ENCODE measurements around the gene B4GALT2. TPM values are rescaled to one million over a fixed set of nuclear protein-coding genes. Genes with fewer than 3 reads are reported as not detected.
A peak's percentile ranks its signal among the peaks of the same experiment; 100 is the strongest.

B4GALT2 gene
- total RNA-seq, 4 donors from 2014 or later, result 45.3 to 94.5 (median 77.5) TPM

DNA sequence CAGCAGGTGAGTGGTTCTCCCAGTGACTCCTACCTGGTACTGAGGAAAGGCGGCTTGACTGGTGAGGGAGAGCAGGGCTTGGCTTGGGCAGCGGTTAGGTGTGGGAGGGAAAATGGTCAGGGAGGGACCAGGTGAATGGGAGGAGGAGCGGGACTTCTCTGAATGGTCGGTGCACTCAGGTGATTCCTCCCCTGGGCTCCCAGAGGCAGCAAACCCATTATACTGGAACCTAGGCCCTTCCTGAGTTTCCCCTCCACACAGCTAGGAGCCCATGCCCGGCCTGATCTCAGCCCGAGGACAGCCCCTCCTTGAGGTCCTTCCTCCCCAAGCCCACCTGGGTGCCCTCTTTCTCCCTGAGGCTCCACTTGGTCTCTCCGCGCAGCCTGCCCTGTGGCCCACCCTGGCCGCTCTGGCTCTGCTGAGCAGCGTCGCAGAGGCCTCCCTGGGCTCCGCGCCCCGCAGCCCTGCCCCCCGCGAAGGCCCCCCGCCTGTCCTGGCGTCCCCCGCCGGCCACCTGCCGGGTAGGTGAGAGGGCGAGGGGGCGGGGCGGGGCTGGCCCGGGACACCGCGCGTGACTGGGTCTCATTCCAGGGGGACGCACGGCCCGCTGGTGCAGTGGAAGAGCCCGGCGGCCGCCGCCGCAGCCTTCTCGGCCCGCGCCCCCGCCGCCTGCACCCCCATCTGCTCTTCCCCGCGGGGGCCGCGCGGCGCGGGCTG, 43.1 kb upstream of the B4GALT2 start:
- Histone ChIP-seq H3K27me3 (peaks cover 0 to 18% (median 0%) of the 10 kb centered on the region in 4 donors), H3K4me1 (peaks cover 20 to 44% (median 42%) of the 10 kb centered on the region in 4 donors), H3K27ac (replicated peaks in 1 of 4) (peak overlapping the region in 3 of 4 donors; percentile 35 to 48 (median 48)), H3K4me3 (peak overlapping the region; percentile 58 to 68 (median 59)), H3K36me3 (peaks cover 0 to 2% (median 0%) of the 10 kb centered on the region in 4 donors), H3K9me3 (no peaks in the 10 kb centered on the region)
- WGBS, result 27% methylated on average over 6 of the region's 48 CpGs
- no peak for DNase-seq (ENCODE audit: extremely low spot score)
- intact Hi-C loops (cut with DNase I), result loop anchor here (1.0 to 10.0 kb wide), 2 partner anchors 172 to 401 kb away; partner anchors contain the start of gene PTPRF
- TF ChIP-seq POLR2A (IDR thresholded peaks at IDR 0.05; ENCODE audit: low read depth) (no peak), EP300 (IDR thresholded peaks at IDR 0.05) (no peak), POLR2AphosphoS5 (IDR thresholded peaks at IDR 0.05) (no peak)
- TF ChIP-seq, protein P1, sequence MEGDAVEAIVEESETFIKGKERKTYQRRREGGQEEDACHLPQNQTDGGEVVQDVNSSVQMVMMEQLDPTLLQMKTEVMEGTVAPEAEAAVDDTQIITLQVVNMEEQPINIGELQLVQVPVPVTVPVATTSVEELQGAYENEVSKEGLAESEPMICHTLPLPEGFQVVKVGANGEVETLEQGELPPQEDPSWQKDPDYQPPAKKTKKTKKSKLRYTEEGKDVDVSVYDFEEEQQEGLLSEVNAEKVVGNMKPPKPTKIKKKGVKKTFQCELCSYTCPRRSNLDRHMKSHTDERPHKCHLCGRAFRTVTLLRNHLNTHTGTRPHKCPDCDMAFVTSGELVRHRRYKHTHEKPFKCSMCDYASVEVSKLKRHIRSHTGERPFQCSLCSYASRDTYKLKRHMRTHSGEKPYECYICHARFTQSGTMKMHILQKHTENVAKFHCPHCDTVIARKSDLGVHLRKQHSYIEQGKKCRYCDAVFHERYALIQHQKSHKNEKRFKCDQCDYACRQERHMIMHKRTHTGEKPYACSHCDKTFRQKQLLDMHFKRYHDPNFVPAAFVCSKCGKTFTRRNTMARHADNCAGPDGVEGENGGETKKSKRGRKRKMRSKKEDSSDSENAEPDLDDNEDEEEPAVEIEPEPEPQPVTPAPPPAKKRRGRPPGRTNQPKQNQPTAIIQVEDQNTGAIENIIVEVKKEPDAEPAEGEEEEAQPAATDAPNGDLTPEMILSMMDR (IDR thresholded peaks at IDR 0.05), result no peak

DNA sequence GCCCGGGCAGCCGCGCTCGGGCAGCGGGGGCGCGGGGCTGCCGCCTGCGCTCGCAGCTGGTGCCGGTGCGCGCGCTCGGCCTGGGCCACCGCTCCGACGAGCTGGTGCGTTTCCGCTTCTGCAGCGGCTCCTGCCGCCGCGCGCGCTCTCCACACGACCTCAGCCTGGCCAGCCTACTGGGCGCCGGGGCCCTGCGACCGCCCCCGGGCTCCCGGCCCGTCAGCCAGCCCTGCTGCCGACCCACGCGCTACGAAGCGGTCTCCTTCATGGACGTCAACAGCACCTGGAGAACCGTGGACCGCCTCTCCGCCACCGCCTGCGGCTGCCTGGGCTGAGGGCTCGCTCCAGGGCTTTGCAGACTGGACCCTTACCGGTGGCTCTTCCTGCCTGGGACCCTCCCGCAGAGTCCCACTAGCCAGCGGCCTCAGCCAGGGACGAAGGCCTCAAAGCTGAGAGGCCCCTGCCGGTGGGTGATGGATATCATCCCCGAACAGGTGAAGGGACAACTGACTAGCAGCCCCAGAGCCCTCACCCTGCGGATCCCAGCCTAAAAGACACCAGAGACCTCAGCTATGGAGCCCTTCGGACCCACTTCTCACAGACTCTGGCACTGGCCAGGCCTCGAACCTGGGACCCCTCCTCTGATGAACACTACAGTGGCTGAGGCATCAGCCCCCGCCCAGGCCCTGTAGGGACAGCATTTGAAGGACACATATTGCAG, 42.4 kb upstream of the B4GALT2 start:
- Histone ChIP-seq H3K27me3 (peaks cover 0 to 18% (median 0%) of the 10 kb centered on the region in 4 donors), H3K4me1 (peaks cover 20 to 44% (median 42%) of the 10 kb centered on the region in 4 donors), H3K36me3 (no peaks in the 10 kb centered on the region), H3K4me3 (peak overlapping the region; percentile 58 to 68 (median 59)), H3K9me3 (no peaks in the 10 kb centered on the region), H3K27ac (replicated peaks in 1 of 4) (peak overlapping the region; percentile 47 to 67 (median 54))
- DNase-seq (ENCODE audit: extremely low spot score), result no peak
- 1% methylated on average over 30 of the region's 56 CpGs for WGBS
- no peak for TF ChIP-seq POLR2AphosphoS5 (IDR thresholded peaks at IDR 0.05)
- TF ChIP-seq POLR2A (IDR thresholded peaks at IDR 0.05; ENCODE audit: low read depth), result no peak
- TF ChIP-seq EP300 (IDR thresholded peaks at IDR 0.05), result no peak
- intact Hi-C loops (cut with DNase I), result loop anchor here (10.0 kb wide), 1 partner anchor 402 kb away; the partner anchor contains the start of gene PTPRF

DNA sequence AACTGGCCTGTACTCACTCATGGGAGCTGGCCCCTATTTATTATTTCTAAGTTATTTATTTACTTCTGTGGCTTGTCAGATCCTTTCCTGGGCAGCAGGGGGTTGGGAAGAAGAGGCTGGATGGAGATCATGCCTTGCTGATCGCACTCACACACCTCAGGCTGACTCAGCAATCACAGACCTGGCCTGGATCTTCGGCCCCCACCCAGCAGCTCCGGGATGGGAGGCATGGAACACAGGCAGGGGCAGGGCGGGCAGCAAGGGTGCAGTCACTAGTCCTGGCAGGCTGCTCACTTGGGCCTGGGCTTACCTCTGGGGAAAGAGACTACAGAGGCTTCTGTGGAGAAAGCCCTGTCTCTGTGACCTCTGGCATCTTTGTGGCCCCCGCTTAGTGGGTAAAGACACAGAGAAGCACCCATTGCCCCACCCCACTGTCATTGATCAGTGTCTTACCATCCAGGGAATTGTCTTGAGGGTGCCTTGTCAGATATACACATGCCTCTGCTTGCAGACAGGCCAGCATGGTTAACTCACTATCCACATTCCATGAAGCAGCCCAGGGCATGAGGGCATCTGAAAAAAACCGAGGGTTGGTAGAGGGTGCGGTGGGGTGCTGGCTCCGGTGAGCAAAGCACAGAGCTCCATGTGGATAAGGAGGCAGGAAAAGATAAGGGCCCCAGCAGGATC, 41.7 kb upstream of the B4GALT2 start:
- peaks cover 20 to 44% (median 42%) of the 10 kb centered on the region in 4 donors for H3K4me1 ChIP-seq
- intact Hi-C loops (cut with DNase I), result loop anchor here (10.0 kb wide), 1 partner anchor 403 kb away; the partner anchor contains the start of gene PTPRF
- no peak overlapping the region for H3K4me3 ChIP-seq
- TF ChIP-seq, protein P1 (IDR thresholded peaks at IDR 0.05), result no peak
- no peak for TF ChIP-seq POLR2A (IDR thresholded peaks at IDR 0.05; ENCODE audit: low read depth)
- no peak for TF ChIP-seq EP300 (IDR thresholded peaks at IDR 0.05)
- no peak for TF ChIP-seq POLR2AphosphoS5 (IDR thresholded peaks at IDR 0.05)
- 91% methylated on average over 8 of the region's 8 CpGs for WGBS
- H3K9me3 ChIP-seq, result no peaks in the 10 kb centered on the region
- DNase-seq (ENCODE audit: extremely low spot score), result no peak
- no peaks in the 10 kb centered on the region for H3K36me3 ChIP-seq
- no peak overlapping the region for H3K27ac ChIP-seq (replicated peaks in 1 of 4)
- peaks cover 0 to 18% (median 0%) of the 10 kb centered on the region in 4 donors for H3K27me3 ChIP-seq

DNA sequence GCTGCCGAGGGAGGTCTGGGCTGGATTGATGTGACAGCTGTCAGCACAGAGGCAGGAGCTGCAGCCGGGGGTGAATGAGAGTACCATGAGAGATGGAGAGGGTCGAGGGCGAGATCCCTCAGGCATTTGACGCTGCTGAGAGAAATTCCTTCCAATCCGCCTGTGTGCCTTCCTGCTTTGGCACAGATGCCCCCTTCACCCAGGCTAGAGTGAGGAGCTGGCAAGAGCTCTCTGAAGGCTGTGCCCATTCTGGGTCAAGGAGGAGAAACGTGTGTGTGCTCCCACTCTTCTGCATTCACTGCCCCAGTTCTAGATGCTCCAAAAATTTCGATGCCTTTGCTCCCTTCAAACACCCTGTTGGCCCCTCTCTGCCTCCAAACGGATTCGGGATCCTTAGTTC, 40.6 kb upstream of the B4GALT2 start:
- Histone ChIP-seq H3K36me3 (peaks cover 0 to 7% (median 0%) of the 10 kb centered on the region in 4 donors), H3K4me3 (no peak overlapping the region), H3K27me3 (peaks cover 0 to 16% (median 0%) of the 10 kb centered on the region in 4 donors), H3K4me1 (peaks cover 20 to 36% (median 34%) of the 10 kb centered on the region in 4 donors), H3K27ac (replicated peaks in 1 of 4) (no peak overlapping the region), H3K9me3 (no peaks in the 10 kb centered on the region)
- intact Hi-C loops (cut with DNase I), result loop anchor here (10.0 kb wide), 1 partner anchor 404 kb away; the partner anchor contains the start of gene PTPRF
- DNase-seq (ENCODE audit: extremely low spot score), result no peak
- no peak for TF ChIP-seq POLR2AphosphoS5 (IDR thresholded peaks at IDR 0.05)
- TF ChIP-seq EP300 (IDR thresholded peaks at IDR 0.05), result no peak
- 89% methylated on average over 10 of the region's 10 CpGs for WGBS

DNA sequence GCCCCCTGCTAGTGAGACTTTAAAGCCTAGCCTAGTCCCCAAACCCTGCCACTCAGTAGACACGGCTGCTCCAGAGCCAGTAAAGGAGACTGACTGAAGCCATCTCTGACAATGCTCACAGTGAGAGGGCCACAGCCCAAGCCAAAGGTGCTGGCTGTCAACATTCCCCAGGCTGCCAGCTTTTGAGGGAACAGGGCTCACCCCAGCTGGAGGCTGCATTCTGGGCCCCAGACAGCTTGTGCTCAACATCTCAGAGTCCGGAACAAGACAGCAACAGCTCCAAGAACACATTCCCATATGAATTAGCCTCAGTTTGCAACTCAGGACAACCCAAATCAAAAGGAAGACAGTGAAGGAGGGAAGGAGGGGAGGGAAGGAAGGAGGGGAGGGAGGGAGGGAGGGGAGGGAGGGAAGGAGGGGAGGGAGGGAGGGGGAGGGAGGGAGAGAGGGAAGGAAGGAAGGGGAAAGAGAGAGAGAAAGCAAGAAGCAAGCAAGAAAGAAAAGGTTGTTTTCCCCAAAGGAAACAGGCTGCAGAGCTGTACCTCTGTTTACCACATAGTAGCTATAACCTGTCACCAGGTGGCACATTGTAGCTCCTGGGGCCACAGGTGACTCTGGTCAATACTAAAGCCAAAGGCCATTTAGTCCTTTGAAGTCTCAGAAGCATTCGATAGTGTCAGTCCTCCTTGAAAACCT, 40.0 kb upstream of the B4GALT2 start:
- 79% methylated on average over 2 of the region's 3 CpGs for WGBS
- no peak overlapping the region for H3K4me3 ChIP-seq
- intact Hi-C loops (cut with DNase I), result loop anchor here (10.0 kb wide), 1 partner anchor 404 kb away; the partner anchor contains the start of gene PTPRF
- TF ChIP-seq POLR2A (IDR thresholded peaks at IDR 0.05; ENCODE audit: low read depth), result no peak
- no peak for TF ChIP-seq POLR2AphosphoS5 (IDR thresholded peaks at IDR 0.05)
- TF ChIP-seq EP300 (IDR thresholded peaks at IDR 0.05), result no peak
- TF ChIP-seq, protein P1 (IDR thresholded peaks at IDR 0.05), result no peak
- peaks cover 0 to 7% (median 0%) of the 10 kb centered on the region in 4 donors for H3K36me3 ChIP-seq
- DNase-seq (ENCODE audit: extremely low spot score), result no peak
- peaks cover 0 to 10% (median 0%) of the 10 kb centered on the region in 4 donors for H3K27me3 ChIP-seq
- H3K27ac ChIP-seq (replicated peaks in 1 of 4), result no peak overlapping the region
- no peaks in the 10 kb centered on the region for H3K9me3 ChIP-seq
- H3K4me1 ChIP-seq, result peaks cover 14 to 30% (median 28%) of the 10 kb centered on the region in 4 donors
